Measurements from ENCODE around the gene P3H3.

DNA sequence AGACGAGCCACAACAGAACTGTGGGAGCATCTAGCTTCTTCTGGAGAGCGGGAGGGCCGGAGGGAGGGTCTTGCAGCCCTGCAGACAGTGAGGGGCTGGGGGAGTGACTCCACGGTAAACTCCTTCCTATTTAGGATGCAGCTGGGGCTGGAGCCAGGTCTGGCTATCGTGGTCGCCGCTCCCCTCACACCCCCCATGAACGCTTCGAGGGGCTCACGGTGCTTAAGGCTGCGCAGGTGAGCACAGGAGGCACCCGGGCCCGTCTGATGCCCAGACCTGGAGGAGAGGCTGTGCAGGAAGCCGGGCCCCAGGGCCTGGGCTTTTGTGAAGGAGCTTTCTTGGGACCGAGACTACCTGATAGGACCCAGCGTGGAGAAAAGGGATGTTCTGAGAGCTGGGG lies 8.6 kb downstream of the P3H3 start:
- TF ChIP-seq, protein P1, sequence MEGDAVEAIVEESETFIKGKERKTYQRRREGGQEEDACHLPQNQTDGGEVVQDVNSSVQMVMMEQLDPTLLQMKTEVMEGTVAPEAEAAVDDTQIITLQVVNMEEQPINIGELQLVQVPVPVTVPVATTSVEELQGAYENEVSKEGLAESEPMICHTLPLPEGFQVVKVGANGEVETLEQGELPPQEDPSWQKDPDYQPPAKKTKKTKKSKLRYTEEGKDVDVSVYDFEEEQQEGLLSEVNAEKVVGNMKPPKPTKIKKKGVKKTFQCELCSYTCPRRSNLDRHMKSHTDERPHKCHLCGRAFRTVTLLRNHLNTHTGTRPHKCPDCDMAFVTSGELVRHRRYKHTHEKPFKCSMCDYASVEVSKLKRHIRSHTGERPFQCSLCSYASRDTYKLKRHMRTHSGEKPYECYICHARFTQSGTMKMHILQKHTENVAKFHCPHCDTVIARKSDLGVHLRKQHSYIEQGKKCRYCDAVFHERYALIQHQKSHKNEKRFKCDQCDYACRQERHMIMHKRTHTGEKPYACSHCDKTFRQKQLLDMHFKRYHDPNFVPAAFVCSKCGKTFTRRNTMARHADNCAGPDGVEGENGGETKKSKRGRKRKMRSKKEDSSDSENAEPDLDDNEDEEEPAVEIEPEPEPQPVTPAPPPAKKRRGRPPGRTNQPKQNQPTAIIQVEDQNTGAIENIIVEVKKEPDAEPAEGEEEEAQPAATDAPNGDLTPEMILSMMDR (IDR thresholded peaks at IDR 0.05): no peak
- no peak for TF ChIP-seq POLR2A (IDR thresholded peaks at IDR 0.05)
